ENCODE data around the gene PKN2.

PKN2 gene

DNA sequence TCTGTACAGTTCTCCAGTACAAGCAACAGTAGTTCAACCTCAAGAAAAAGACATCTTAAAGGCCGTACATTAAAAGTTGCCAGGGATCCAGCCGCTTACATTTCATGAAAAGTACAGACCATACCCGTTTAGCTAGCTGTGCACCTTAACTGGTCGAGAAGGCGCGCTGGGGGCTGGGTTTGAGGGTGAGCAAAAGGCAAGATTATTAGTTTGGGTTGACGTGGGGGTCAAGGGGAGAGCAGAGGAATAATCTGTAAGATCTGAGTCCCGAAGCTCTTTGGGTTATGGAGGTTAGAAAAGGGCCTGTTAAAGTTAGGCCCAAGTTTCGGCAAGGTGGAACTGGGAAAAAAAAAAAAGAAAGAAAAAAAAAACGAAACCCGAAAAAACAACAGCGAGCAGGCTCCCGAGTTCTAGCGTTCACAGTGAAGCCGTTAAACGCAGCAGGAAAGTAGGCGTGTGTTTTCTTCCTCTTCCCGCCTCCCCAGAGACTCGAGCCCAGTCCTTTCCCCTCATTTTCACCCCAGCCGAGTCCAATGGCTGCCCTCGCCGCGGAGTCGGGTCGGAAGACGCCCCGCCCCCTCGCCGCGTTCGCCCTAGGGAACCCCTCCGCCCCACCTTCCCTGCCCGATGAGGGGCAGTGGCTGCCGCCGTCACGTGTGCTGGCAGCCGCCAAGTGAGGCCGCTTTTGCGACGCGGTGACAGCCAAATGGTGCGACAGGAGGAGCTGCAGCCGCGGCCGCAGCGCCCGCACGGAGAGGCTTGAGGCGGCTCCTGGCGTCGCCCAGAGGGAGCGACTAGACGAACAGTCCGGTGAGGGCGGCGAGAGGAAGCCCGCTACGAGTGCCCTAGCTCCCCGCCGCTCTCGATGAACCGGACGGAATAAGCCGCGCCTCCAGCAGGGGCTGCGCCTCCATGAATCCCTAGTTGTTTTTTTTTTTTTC is at the start of gene PKN2:
TSS of gene PKN2 (plus strand) at position 733 of the 941 bp plus-strand sequence. CDS start 308 bp downstream, outside the sequence.
- peak within 1 kb of the TSS; percentile 89 for H3K4me3 ChIP-seq (ENCODE audit: low read length)
- peak within 1 kb of the TSS; percentile 95 for H3K27ac ChIP-seq (ENCODE audit: low read depth, low read length)
- no peaks in the 10 kb centered on the region for H3K27me3 ChIP-seq (ENCODE audit: control insufficient read depth, insufficient read depth, low read length)
- peaks cover 9% of the 10 kb centered on the region for H3K4me1 ChIP-seq (ENCODE audit: control insufficient read depth, insufficient read depth, low read length)
- H3K9ac ChIP-seq (ENCODE audit: low read length): peak within 1 kb of the TSS; percentile 97
- H3K36me3 ChIP-seq (ENCODE audit: control insufficient read depth, insufficient read depth, low read length): no peaks in the 10 kb centered on the region

DNA sequence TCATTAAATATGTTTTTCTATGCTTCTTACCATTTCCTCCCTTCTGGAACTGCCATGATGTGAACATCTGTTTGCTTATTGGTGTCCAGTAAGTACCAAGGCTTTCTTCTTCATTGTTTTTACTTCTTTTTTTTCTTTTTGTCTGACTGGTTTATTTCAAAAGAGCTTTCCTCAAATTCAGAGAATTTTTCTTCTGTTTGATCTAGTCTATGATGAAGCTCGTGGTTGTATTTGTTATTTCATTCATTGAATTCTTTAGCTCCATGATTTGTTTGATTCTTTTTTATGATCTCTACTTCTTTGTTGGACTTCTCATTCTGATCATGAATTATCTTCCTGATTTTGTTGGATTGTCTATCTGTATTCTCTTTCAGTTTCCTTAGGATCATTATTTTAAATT is 49.5 kb upstream of the PKN2 start:
- Histone ChIP-seq H3K36me3 (ENCODE audit: control insufficient read depth, insufficient read depth, low read length) (no peaks in the 10 kb centered on the region), H3K9ac (ENCODE audit: low read length) (no peak overlapping the region), H3K4me3 (ENCODE audit: low read length) (no peak overlapping the region), H3K27ac (ENCODE audit: low read depth, low read length) (no peak overlapping the region), H3K4me1 (ENCODE audit: control insufficient read depth, insufficient read depth, low read length) (no peaks in the 10 kb centered on the region), H3K27me3 (ENCODE audit: control insufficient read depth, insufficient read depth, low read length) (no peaks in the 10 kb centered on the region)

DNA sequence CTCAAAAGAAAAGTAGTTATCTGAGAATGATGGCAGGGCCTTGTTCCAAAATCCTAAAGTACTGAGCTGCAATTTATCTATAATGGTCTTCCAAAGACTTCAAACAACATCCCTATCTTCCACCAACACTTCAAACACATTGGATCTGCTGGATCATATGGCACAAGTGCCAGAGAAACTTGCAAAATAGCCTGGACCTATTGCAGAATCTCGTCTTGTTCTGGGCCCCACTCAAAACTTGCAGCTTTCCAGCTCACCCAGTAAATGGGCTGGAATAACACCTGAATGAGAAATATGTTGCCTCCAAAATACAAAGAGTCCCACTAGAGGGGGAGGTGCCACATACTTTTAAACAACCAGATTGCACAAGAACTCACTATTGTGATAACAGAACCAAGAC is 44.0 kb upstream of the PKN2 start:
- no peaks in the 10 kb centered on the region for H3K36me3 ChIP-seq (ENCODE audit: control insufficient read depth, insufficient read depth, low read length)
- H3K4me3 ChIP-seq (ENCODE audit: low read length): no peak overlapping the region
- no peaks in the 10 kb centered on the region for H3K4me1 ChIP-seq (ENCODE audit: control insufficient read depth, insufficient read depth, low read length)
- no peaks in the 10 kb centered on the region for H3K27me3 ChIP-seq (ENCODE audit: control insufficient read depth, insufficient read depth, low read length)
- no peak overlapping the region for H3K9ac ChIP-seq (ENCODE audit: low read length)
- H3K27ac ChIP-seq (ENCODE audit: low read depth, low read length): no peak overlapping the region

DNA sequence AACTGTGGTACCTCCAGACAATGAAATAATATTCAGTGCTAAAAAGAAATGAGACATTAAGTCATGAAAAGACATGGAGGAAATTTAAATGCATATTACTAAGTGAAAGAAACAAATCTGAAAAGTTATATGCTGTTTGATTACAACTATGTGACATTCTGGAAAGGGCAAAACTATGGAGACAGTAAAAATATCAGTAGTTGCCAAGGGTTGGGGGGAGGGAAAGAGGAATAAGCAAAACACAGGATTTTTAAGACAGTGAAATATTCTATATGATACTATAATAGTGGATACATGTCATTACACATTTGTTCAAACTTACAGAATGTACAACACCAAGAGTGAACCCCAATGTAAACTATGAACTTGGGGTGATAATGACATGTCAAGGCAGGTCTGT is 38.2 kb upstream of the PKN2 start:
- Histone ChIP-seq H3K9ac (ENCODE audit: low read length) (no peak overlapping the region), H3K27me3 (ENCODE audit: control insufficient read depth, insufficient read depth, low read length) (no peaks in the 10 kb centered on the region), H3K36me3 (ENCODE audit: control insufficient read depth, insufficient read depth, low read length) (no peaks in the 10 kb centered on the region), H3K4me1 (ENCODE audit: control insufficient read depth, insufficient read depth, low read length) (no peaks in the 10 kb centered on the region), H3K4me3 (ENCODE audit: low read length) (no peak overlapping the region), H3K27ac (ENCODE audit: low read depth, low read length) (no peak overlapping the region)

DNA sequence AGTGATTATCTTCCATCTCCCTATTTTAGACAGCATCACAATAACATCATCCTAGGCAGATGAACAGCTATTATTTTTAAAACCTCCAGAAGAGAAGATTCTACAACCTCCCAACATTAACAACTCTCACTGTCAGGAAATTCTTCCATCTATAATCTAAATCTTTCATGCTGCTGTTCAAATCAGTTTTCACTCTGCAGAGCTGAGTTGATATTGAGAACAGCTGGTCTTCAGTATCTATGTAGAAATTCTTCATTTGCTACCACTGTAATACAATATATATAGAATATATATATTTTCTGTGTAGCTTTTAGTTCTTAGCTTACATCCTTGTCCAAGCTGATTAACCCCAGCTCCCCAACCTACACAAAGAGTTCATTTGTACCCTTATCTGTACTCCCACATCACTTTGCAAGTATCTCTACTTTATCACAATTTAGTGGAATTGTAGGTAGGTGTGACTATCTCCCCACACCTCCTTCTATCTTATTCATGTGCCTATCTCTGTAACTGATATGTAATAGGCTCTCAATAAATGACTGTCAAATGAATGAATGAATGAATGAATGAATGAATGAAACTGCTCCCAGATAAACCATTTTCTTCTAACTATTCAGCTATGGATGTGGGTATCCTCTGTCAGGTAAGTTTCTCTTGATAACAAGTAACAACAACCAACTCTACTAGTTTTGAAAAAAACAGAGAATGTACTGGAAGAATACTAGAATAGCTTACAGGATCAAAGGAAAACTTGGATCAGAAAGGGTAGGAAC is 37.4 kb upstream of the PKN2 start:
- H3K9ac ChIP-seq (ENCODE audit: low read length): no peak overlapping the region
- no peak overlapping the region for H3K4me3 ChIP-seq (ENCODE audit: low read length)
- H3K36me3 ChIP-seq (ENCODE audit: control insufficient read depth, insufficient read depth, low read length): no peaks in the 10 kb centered on the region
- no peak overlapping the region for H3K27ac ChIP-seq (ENCODE audit: low read depth, low read length)
- H3K27me3 ChIP-seq (ENCODE audit: control insufficient read depth, insufficient read depth, low read length): no peaks in the 10 kb centered on the region
- H3K4me1 ChIP-seq (ENCODE audit: control insufficient read depth, insufficient read depth, low read length): no peaks in the 10 kb centered on the region

DNA sequence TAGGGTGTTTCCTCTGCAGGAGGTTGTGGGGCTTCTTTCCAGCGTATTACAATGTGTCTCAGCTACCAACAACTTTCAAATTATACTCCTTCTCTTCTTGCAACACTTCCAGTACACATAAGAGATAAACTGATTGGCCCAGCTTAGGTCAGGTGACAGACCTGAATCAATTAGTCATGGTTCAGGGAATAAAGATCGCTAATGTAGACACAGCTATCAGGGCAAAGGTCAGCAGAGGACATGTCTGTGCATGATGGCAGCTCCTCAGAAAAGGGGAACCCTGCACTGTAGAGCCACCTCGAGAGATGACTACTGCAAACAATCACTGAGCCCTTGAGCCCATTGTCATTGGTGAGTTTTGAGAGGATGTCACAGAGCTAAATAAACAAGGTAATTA is 36.8 kb upstream of the PKN2 start:
- H3K27me3 ChIP-seq (ENCODE audit: control insufficient read depth, insufficient read depth, low read length): no peaks in the 10 kb centered on the region
- H3K27ac ChIP-seq (ENCODE audit: low read depth, low read length): no peak overlapping the region
- H3K9ac ChIP-seq (ENCODE audit: low read length): no peak overlapping the region
- no peaks in the 10 kb centered on the region for H3K4me1 ChIP-seq (ENCODE audit: control insufficient read depth, insufficient read depth, low read length)
- H3K4me3 ChIP-seq (ENCODE audit: low read length): no peak overlapping the region
- H3K36me3 ChIP-seq (ENCODE audit: control insufficient read depth, insufficient read depth, low read length): no peaks in the 10 kb centered on the region

DNA sequence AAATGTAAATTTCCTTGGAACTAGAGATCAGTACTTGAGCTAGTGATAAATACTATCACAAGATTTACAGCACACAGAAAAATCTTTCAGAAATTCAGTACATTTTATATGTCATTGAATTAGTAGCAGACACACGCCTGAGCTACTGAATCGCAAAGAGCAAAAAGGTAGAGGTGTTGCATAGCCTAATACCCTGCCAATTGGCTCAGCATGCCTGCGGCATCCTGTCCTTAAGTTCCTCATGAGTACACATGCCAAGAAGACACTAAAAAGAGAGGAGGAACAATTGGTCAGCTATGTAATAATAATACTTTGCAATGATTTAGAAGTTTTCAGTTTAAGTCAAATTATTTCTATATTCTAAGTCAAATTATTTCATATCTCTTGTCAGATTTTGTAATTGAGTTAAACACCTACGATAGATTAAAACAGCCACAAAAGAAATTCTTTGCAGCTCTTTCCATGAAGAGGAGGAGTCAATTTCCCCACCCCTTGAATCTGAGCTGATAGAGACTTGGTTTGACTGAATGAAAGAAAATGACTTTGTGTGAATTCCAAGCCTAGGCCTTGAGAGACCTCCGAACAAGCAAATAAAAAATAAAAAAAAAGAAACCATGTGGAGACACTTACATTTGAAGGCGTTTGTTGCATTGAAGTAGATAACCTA is 36.2 kb upstream of the PKN2 start:
- Histone ChIP-seq H3K27me3 (ENCODE audit: control insufficient read depth, insufficient read depth, low read length) (no peaks in the 10 kb centered on the region), H3K36me3 (ENCODE audit: control insufficient read depth, insufficient read depth, low read length) (no peaks in the 10 kb centered on the region), H3K27ac (ENCODE audit: low read depth, low read length) (no peak overlapping the region), H3K4me3 (ENCODE audit: low read length) (no peak overlapping the region), H3K4me1 (ENCODE audit: control insufficient read depth, insufficient read depth, low read length) (no peaks in the 10 kb centered on the region), H3K9ac (ENCODE audit: low read length) (no peak overlapping the region)

DNA sequence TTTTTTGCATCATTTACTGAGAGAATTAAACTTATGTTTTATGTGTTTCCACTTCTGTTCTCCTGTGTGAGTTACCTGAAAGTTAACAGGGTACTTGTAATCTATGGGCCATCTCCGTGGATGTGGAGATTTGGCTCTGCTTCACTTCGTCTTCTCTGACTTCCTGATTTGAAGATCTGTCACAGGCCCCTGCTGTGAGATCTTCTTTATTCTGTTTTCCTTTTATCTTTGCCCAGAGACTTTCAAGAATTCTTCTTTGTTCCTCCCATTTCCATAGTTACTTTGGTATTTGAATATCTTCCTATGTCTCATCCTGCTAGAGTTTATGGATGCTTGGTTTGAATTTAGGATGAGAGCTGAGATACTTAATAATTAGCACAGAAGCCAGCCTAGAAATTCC is 35.4 kb upstream of the PKN2 start:
- Histone ChIP-seq H3K36me3 (ENCODE audit: control insufficient read depth, insufficient read depth, low read length) (no peaks in the 10 kb centered on the region), H3K4me1 (ENCODE audit: control insufficient read depth, insufficient read depth, low read length) (no peaks in the 10 kb centered on the region), H3K4me3 (ENCODE audit: low read length) (no peak overlapping the region), H3K9ac (ENCODE audit: low read length) (no peak overlapping the region), H3K27me3 (ENCODE audit: control insufficient read depth, insufficient read depth, low read length) (no peaks in the 10 kb centered on the region), H3K27ac (ENCODE audit: low read depth, low read length) (no peak overlapping the region)

DNA sequence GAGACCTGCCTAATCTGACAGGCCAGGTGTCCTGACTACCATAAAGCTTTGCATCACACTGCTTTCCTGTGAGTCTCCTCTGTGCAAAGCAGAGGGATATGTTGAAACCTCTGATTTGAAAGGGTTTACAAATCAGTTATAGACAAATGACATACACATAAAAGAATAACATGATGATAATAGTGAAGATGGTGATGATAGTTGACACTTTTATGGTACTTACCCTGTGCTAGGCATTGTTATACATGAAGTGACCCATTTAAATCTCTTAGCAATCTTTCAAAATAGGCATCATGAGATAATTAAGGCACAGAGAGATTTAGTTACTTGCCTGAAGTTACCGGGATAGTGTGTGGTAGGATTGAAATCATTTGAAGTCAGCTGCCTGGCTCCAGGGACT is 34.1 kb upstream of the PKN2 start:
- H3K9ac ChIP-seq (ENCODE audit: low read length): no peak overlapping the region
- no peak overlapping the region for H3K27ac ChIP-seq (ENCODE audit: low read depth, low read length)
- no peaks in the 10 kb centered on the region for H3K4me1 ChIP-seq (ENCODE audit: control insufficient read depth, insufficient read depth, low read length)
- no peaks in the 10 kb centered on the region for H3K36me3 ChIP-seq (ENCODE audit: control insufficient read depth, insufficient read depth, low read length)
- H3K4me3 ChIP-seq (ENCODE audit: low read length): no peak overlapping the region
- no peaks in the 10 kb centered on the region for H3K27me3 ChIP-seq (ENCODE audit: control insufficient read depth, insufficient read depth, low read length)

DNA sequence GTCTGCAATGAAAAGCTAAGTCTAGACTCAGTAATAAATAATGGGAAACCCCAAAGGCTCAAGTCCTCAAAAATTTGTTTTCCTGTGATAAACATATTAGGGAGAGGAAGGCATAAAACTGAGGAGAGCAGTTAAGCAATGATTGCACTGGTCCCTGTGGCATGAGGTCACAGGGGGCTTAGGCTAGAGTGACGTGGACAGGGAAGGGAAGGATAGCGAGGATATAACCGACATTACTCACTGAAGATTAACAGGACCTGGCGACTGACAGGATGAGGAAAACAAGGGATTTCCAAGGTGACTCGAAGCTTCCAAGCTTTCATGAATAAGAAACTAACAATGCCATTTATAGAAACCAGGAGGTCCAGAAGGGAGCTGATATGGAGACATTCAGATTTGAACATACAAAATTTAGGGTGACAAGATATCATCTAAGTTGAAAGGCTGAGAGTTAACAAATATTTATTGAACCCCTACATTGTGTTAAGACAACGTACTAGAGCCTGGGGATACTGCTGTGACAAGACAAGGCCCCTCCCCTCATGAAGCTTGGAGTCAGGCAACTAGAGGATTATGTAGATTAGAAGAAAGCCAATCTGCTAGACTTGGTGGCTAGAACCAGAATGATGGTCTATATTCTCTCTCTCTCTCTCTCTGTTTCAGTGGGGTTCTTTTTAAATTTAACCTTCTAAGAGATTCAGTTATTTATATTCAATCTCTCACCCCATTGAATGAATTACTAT is 33.2 kb upstream of the PKN2 start:
- Histone ChIP-seq H3K27ac (ENCODE audit: low read depth, low read length) (no peak overlapping the region), H3K9ac (ENCODE audit: low read length) (no peak overlapping the region), H3K27me3 (ENCODE audit: control insufficient read depth, insufficient read depth, low read length) (no peaks in the 10 kb centered on the region), H3K36me3 (ENCODE audit: control insufficient read depth, insufficient read depth, low read length) (no peaks in the 10 kb centered on the region), H3K4me3 (ENCODE audit: low read length) (no peak overlapping the region), H3K4me1 (ENCODE audit: control insufficient read depth, insufficient read depth, low read length) (no peaks in the 10 kb centered on the region)

DNA sequence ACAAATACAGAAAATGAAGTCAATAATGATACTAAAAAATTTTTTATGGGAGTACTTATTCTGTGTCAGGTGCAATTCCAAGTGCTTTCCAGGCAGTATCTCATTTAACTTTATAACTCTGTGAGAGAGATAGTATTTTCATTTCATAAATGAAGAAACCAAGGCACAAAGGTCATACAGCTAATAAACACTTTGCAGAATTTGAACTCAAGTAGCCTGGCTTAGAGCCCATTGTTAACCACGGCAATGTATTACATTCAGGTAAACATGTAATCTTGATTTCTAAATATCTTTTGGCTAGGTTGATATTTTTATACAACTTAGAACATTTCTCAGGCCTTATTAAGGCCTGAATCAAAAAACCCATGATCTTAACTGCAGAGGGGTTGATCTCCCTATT is 28.9 kb upstream of the PKN2 start:
- Histone ChIP-seq H3K4me3 (ENCODE audit: low read length) (no peak overlapping the region), H3K4me1 (ENCODE audit: control insufficient read depth, insufficient read depth, low read length) (no peaks in the 10 kb centered on the region), H3K9ac (ENCODE audit: low read length) (no peak overlapping the region), H3K36me3 (ENCODE audit: control insufficient read depth, insufficient read depth, low read length) (no peaks in the 10 kb centered on the region), H3K27ac (ENCODE audit: low read depth, low read length) (no peak overlapping the region), H3K27me3 (ENCODE audit: control insufficient read depth, insufficient read depth, low read length) (no peaks in the 10 kb centered on the region)

Measured in rectal smooth muscle tissue (tissue), 1 donor.